Astrocyte (in vitro differentiated cells and primary cell): Measurements from ENCODE around the gene PSMD12. TPM values are rescaled to one million over a fixed set of nuclear protein-coding genes. Genes with fewer than 3 reads are reported as not detected.
"Not testable (repeated sequence)": the region's sequence is repeated elsewhere in the genome, so short reads cannot be mapped to it uniquely, and the experiment has no call there.

Source experiments
- DNase-seq: peaks from one replicate; pipeline ENCODE4 v3.0.0-alpha.2; 2010; ENCODE audit warnings: low read depth
- FAIRE-seq: peaks from 2 replicates; lab custom pipeline; 2011; peaks lifted over from hg19 to GRCh38; lab: Jason Lieb, UNC
- H2AFZ ChIP-seq: 2 replicates; pipeline ENCODE4 v1.6.0; 2012; ENCODE audit warnings: low read depth, low read length, inconsistent platforms
- H3K27ac ChIP-seq: 2 replicates; pipeline ENCODE4 v1.5.1; 2011; ENCODE audit warnings: low read depth, low read length, inconsistent platforms
- H3K27me3 ChIP-seq: 2 replicates; pipeline ENCODE4 v1.6.0; 2011; ENCODE audit warnings: low read length, inconsistent platforms; ENCODE audit not compliant: insufficient read depth
- H3K36me3 ChIP-seq: 2 replicates; pipeline ENCODE4 v1.5.1; 2011; ENCODE audit warnings: low read length, inconsistent platforms; ENCODE audit not compliant: insufficient read depth
- H3K4me1 ChIP-seq: 2 replicates; pipeline ENCODE4 v1.5.1; 2011; ENCODE audit warnings: low read length, inconsistent platforms; ENCODE audit not compliant: insufficient read depth
- H3K4me2 ChIP-seq: 2 replicates; pipeline ENCODE4 v1.6.0; 2012; ENCODE audit warnings: low read length, inconsistent platforms
- H3K4me3 ChIP-seq: 2 replicates; pipeline ENCODE4 v1.5.1; 2011; ENCODE audit warnings: low read depth, mild to moderate bottlenecking, low read length, inconsistent platforms; ENCODE audit not compliant: insufficient read depth
- H3K79me2 ChIP-seq: 2 replicates; pipeline ENCODE4 v1.6.0; 2012; ENCODE audit warnings: mild to moderate bottlenecking, low read length, inconsistent platforms; ENCODE audit not compliant: insufficient read depth
- H3K9ac ChIP-seq: 2 replicates; pipeline ENCODE4 v1.6.0; 2012; ENCODE audit warnings: mild to moderate bottlenecking, low read length, inconsistent platforms
- H3K9me3 ChIP-seq: 2 replicates; pipeline ENCODE4 v1.5.1; 2012; ENCODE audit warnings: low read depth, mild to moderate bottlenecking, low read length, inconsistent platforms; ENCODE audit not compliant: insufficient read depth
- H4K20me1 ChIP-seq: 2 replicates; pipeline ENCODE4 v1.6.0; 2012; ENCODE audit warnings: low read length, inconsistent platforms; ENCODE audit not compliant: insufficient read depth
- H3K27ac Mint-ChIP-seq: one replicate; pipeline ENCODE4 v1.8.0; 2021; ENCODE audit warnings: mild to moderate bottlenecking, mixed read lengths; ENCODE audit not compliant: unreplicated experiment
- H3K27me3 Mint-ChIP-seq: one replicate; pipeline ENCODE4 v1.8.0; 2021; ENCODE audit warnings: low read depth, mixed read lengths; ENCODE audit not compliant: unreplicated experiment
- H3K36me3 Mint-ChIP-seq: one replicate; pipeline ENCODE4 v1.8.0; 2021; ENCODE audit warnings: low read depth, mixed read lengths; ENCODE audit not compliant: unreplicated experiment
- H3K4me1 Mint-ChIP-seq: one replicate; pipeline ENCODE4 v1.8.0; 2021; ENCODE audit warnings: low read depth, mixed read lengths; ENCODE audit not compliant: unreplicated experiment
- H3K4me3 Mint-ChIP-seq: one replicate; pipeline ENCODE4 v1.8.0; 2021; ENCODE audit warnings: mild to moderate bottlenecking, moderate library complexity, mixed read lengths; ENCODE audit not compliant: unreplicated experiment
- H3K9me3 Mint-ChIP-seq: one replicate; pipeline ENCODE4 v1.8.0; 2021; ENCODE audit warnings: mild to moderate bottlenecking, mixed read lengths; ENCODE audit not compliant: unreplicated experiment
- CTCF ChIP-seq: IDR thresholded peaks from 2 replicates; pipeline ENCODE4 v1.5.1; 2011; ENCODE audit warnings: low read depth, mild to moderate bottlenecking, inconsistent platforms, low read length, moderate library complexity; ENCODE audit not compliant: insufficient read depth
- EZH2 ChIP-seq: IDR thresholded peaks from 2 replicates; pipeline ENCODE4 v1.6.1; 2012; ENCODE audit warnings: mild to moderate bottlenecking, low read length, inconsistent platforms; ENCODE audit not compliant: insufficient read depth
- total RNA-seq: library from RNA; stranded (reverse); gene quantifications from 2 replicates; pipeline ENCODE4 v1.2.1, GENCODE V29; 2021

The PSMD12 gene
- total RNA-seq, 1 donor from 2014 or later = 74.1 TPM

- Mint-ChIP-seq H3K27ac (no peak overlapping the region), H3K4me3 (no peak overlapping the region), H3K4me1 (no peaks in the 10 kb centered on the region), H3K36me3 (no peaks in the 10 kb centered on the region), H3K27me3 (no peaks in the 10 kb centered on the region), H3K9me3 (no peaks in the 10 kb centered on the region)
- no peak for FAIRE-seq
- H4K20me1 ChIP-seq = no peaks in the 10 kb centered on the region
- H3K4me2 ChIP-seq = no peak overlapping the region
- H3K4me1 ChIP-seq = no peaks in the 10 kb centered on the region
- no peak overlapping the region for H2AFZ ChIP-seq
- no peak overlapping the region for H3K9ac ChIP-seq
- no peaks in the 10 kb centered on the region for H3K9me3 ChIP-seq
- no peak overlapping the region for H3K4me3 ChIP-seq
- H3K79me2 ChIP-seq = no peaks in the 10 kb centered on the region
- no peaks in the 10 kb centered on the region for H3K27me3 ChIP-seq
- DNase-seq = no peak
- no peak overlapping the region for H3K27ac ChIP-seq
- TF ChIP-seq EZH2 (no peak), CTCF (no peak)
- H3K36me3 ChIP-seq = no peaks in the 10 kb centered on the region
Observed at GRCh38 chr17:67311575-67311974, 54.8 kb downstream of the PSMD12 start.

GRCh38 chr17:67310406-67310805, 56.0 kb downstream of the PSMD12 start:
- Histone ChIP-seq H3K79me2 (no peaks in the 10 kb centered on the region), H3K27me3 (no peaks in the 10 kb centered on the region), H3K27ac (no peak overlapping the region), H3K9me3 (no peaks in the 10 kb centered on the region), H3K4me1 (no peaks in the 10 kb centered on the region), H2AFZ (no peak overlapping the region), H3K36me3 (no peaks in the 10 kb centered on the region), H3K9ac (no peak overlapping the region), H3K4me2 (no peak overlapping the region), H4K20me1 (no peaks in the 10 kb centered on the region), H3K4me3 (no peak overlapping the region)
- H3K36me3 Mint-ChIP-seq = no peaks in the 10 kb centered on the region
- no peak overlapping the region for H3K4me3 Mint-ChIP-seq
- H3K4me1 Mint-ChIP-seq = peaks cover 4% of the 10 kb centered on the region
- no peak for FAIRE-seq
- no peaks in the 10 kb centered on the region for H3K9me3 Mint-ChIP-seq
- DNase-seq = no peak
- no peak overlapping the region for H3K27ac Mint-ChIP-seq
- H3K27me3 Mint-ChIP-seq = no peaks in the 10 kb centered on the region
- TF ChIP-seq EZH2 (no peak), CTCF (no peak)

GRCh38 chr17:67305446-67306235, 60.7 kb downstream of the PSMD12 start:
- not testable (repeated sequence) for H3K4me1 Mint-ChIP-seq, H3K36me3 Mint-ChIP-seq, H3K27me3 ChIP-seq, H3K4me3 Mint-ChIP-seq, H3K36me3 ChIP-seq, H4K20me1 ChIP-seq, H3K9me3 ChIP-seq, H3K27me3 Mint-ChIP-seq, H2AFZ ChIP-seq, H3K27ac ChIP-seq, FAIRE-seq, H3K9me3 Mint-ChIP-seq, H3K9ac ChIP-seq, H3K79me2 ChIP-seq, H3K4me3 ChIP-seq, H3K4me1 ChIP-seq, H3K27ac Mint-ChIP-seq, DNase-seq, H3K4me2 ChIP-seq
